ENCODE data around the gene GNAQ. TPM values are rescaled to one million over a fixed set of nuclear protein-coding genes. Genes with fewer than 3 reads are reported as not detected.

Gene GNAQ
- total and polyA plus RNA-seq, 10 donors: 4.4 to 52.3 (median 31.2) TPM

GRCh38 chr9:77816641-77817341 lies 214.8 kb downstream of the GNAQ start:
- Histone ChIP-seq H3K27ac (no peak overlapping the region), H3K4me1 (peaks cover 0 to 21% (median 9%) of the 10 kb centered on the region in 6 donors), H3K36me3 (peaks cover 0 to 28% (median 0%) of the 10 kb centered on the region in 6 donors), H3K27me3 (replicated peaks in 1 of 7) (no peaks in the 10 kb centered on the region), H3K9me3 (no peaks in the 10 kb centered on the region), H3K4me3 (no peak overlapping the region)
- TF ChIP-seq POLR2A (IDR thresholded peaks at IDR 0.05) (no peak), POLR2AphosphoS5 (IDR thresholded peaks at IDR 0.05) (no peak), CTCF (IDR thresholded peaks at IDR 0.05 in 8 of 11, conservative IDR thresholded peaks at IDR 0.05 in 3 of 11) (no peak)
- WGBS, 5 donors: 92 to 98% (median 94%) methylated on average over 6 of the region's 6 CpGs
- no peak for DNase-seq
- intact Hi-C loops (cut with DNase I; ENCODE audit: low total_unique reads): no loop called here

- Histone ChIP-seq H3K9me3 (no peaks in the 10 kb centered on the region), H3K4me1 (peaks cover 0 to 13% (median 7%) of the 10 kb centered on the region in 6 donors), H3K36me3 (peaks cover 0 to 36% (median 0%) of the 10 kb centered on the region in 6 donors), H3K27me3 (replicated peaks in 1 of 7) (no peaks in the 10 kb centered on the region), H3K4me3 (no peak overlapping the region), H3K27ac (no peak overlapping the region)
- no peak for DNase-seq
- TF ChIP-seq POLR2AphosphoS5 (IDR thresholded peaks at IDR 0.05) (no peak), CTCF (IDR thresholded peaks at IDR 0.05 in 8 of 11, conservative IDR thresholded peaks at IDR 0.05 in 3 of 11) (no peak), POLR2A (IDR thresholded peaks at IDR 0.05) (no peak)
- 89 to 100% (median 90%) methylated on average over 2 of the region's 2 CpGs for WGBS, 5 donors
- intact Hi-C loops (cut with DNase I; ENCODE audit: low total_unique reads): no loop called here
Observed at GRCh38 chr9:77815260-77815659, 216.4 kb downstream of the GNAQ start.

DNA sequence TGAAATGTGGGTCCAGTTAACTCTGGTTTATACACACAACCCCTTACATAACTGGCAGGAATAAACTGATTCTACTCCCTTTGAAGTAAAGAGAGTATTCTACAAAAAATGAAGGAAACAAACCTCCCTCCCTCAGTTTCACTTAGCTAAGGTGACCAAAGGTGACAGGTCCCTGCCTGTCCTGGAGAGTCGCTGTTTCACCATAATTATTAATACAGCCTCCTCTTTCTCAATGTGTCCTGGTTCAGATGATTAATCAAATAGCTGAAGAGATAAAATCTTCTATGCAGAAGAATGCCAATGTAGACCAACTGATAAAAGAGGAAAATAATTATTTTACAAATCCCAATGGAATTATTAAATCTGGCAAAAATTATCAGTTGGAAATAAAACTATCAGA lies 219.8 kb downstream of the GNAQ start:
- peaks cover 0 to 36% (median 0%) of the 10 kb centered on the region in 6 donors for H3K36me3 ChIP-seq
- no peak for TF ChIP-seq POLR2AphosphoS5 (IDR thresholded peaks at IDR 0.05)
- no peak for TF ChIP-seq POLR2A (IDR thresholded peaks at IDR 0.05)
- TF ChIP-seq CTCF (IDR thresholded peaks at IDR 0.05 in 8 of 11, conservative IDR thresholded peaks at IDR 0.05 in 3 of 11): no peak
- intact Hi-C loops (cut with DNase I; ENCODE audit: low total_unique reads): no loop called here
- no peak overlapping the region for H3K4me3 ChIP-seq
- H3K27me3 ChIP-seq (replicated peaks in 1 of 7): no peaks in the 10 kb centered on the region
- H3K4me1 ChIP-seq: peaks cover 0 to 16% (median 0%) of the 10 kb centered on the region in 6 donors
- DNase-seq: no peak
- no peak overlapping the region for H3K27ac ChIP-seq
- 86 to 98% (median 97%) methylated on average over 1 of the region's 1 CpG for WGBS, 5 donors
- no peaks in the 10 kb centered on the region for H3K9me3 ChIP-seq

DNA sequence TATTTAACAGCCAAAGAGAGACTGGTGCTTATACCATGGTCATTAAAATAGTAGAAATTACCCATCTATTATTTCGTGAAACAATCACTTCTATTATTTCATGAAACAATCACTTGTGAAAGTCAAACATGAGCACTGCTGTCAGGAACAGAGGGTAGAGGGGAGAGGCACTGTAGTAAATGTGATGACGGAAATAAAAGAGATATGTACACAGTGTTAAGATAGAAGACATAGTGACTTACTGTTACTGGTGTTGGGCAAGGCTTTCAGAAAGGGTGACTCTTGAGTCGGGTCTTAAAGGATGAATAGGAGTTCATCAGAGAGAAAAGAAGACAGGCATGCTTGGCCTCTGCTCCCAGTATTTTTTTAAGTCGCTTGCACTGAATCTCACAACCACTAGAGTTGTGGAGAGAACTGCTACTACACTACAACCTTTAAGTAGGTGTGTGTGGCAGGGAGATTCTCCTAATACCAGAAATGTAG lies 220.9 kb downstream of the GNAQ start:
- TF ChIP-seq CTCF (IDR thresholded peaks at IDR 0.05 in 8 of 11, conservative IDR thresholded peaks at IDR 0.05 in 3 of 11) (no peak), POLR2AphosphoS5 (IDR thresholded peaks at IDR 0.05) (no peak), POLR2A (IDR thresholded peaks at IDR 0.05) (no peak)
- Histone ChIP-seq H3K27me3 (replicated peaks in 1 of 7) (no peaks in the 10 kb centered on the region), H3K9me3 (no peaks in the 10 kb centered on the region), H3K4me1 (peaks cover 0 to 22% (median 0%) of the 10 kb centered on the region in 6 donors), H3K4me3 (no peak overlapping the region), H3K36me3 (peaks cover 0 to 34% (median 0%) of the 10 kb centered on the region in 6 donors), H3K27ac (no peak overlapping the region)
- intact Hi-C loops (cut with DNase I; ENCODE audit: low total_unique reads): no loop called here
- 80 to 95% (median 92%) methylated on average over 4 of the region's 4 CpGs for WGBS, 5 donors
- DNase-seq: no peak
